K562 (cell line): ENCODE data around the gene PPT2. TPM values are rescaled to one million over a fixed set of nuclear protein-coding genes. Genes with fewer than 3 reads are reported as not detected.

Source experiments
- BCOR ChIP-seq: fragments of 450-650 bp; IDR thresholded peaks from 2 replicates; pipeline ENCODE4 v1.6.1; 2016
- CBX3 ChIP-seq, 2 experiments: IDR thresholded peaks; 1 replicate in 1 of 2; 2 replicates in 1 of 2; pipeline ENCODE4 v1.6.1; 2012; ENCODE audit warnings: inconsistent platforms in 2 of 2, low read length in 2 of 2, borderline replicate concordance in 1 of 2, control low read depth in 1 of 2
- HLTF ChIP-seq: fragments of 450-650 bp; IDR thresholded peaks from 2 replicates; pipeline ENCODE4 v1.6.1; 2016
- MED1 ChIP-seq: sonication (generic); formaldehyde crosslinking; IDR thresholded peaks from 2 replicates; pipeline ENCODE4 v1.8.1; 2023; ENCODE audit warnings: missing genetic modification reagents, borderline replicate concordance
- MITF ChIP-seq: IDR thresholded peaks from 2 replicates; pipeline ENCODE4 v1.6.1; 2014; ENCODE audit warnings: antibody characterized with exemption
- MNT ChIP-seq, 2 experiments: fragments of 450-650 bp; conservative IDR thresholded peaks; 2 replicates each; pipeline ENCODE4 v1.6.1; 2017; ENCODE audit warnings: mild to moderate bottlenecking in 2 of 2, moderate library complexity in 2 of 2
- RAD21 ChIP-seq, 2 experiments: fragments of 250-450 bp in 1 of 2; fragments of 450-650 bp in 1 of 2; sonication (Bioruptor Pico) in 1 of 2; formaldehyde crosslinking in 1 of 2; IDR thresholded peaks in 1 of 2; conservative IDR thresholded peaks in 1 of 2; 2 replicates each; pipeline versions ENCODE4 v1.4.0 to v1.8.0; 2020 to 2022; ENCODE audit warnings: mild to moderate bottlenecking in 2 of 2, moderate library complexity in 1 of 2
- SMAD4 ChIP-seq: fragments of 250-450 bp; sonication (Bioruptor Pico); conservative IDR thresholded peaks from 2 replicates; pipeline ENCODE4 v1.8.0; 2021; ENCODE audit warnings: inconsistent platforms, mild to moderate bottlenecking, moderate library complexity
- SREBF2 ChIP-seq: sonication (generic); formaldehyde crosslinking; IDR thresholded peaks from 2 replicates; pipeline ENCODE4 v1.4.0; 2020; ENCODE audit warnings: mild to moderate bottlenecking, missing genetic modification reagents
- YY1 ChIP-seq, 3 experiments: IDR thresholded peaks; 2 replicates each; pipeline ENCODE4 v1.6.1; 2011; ENCODE audit warnings: low read length in 2 of 3, mild to moderate bottlenecking in 2 of 3, moderate library complexity in 2 of 3, borderline replicate concordance in 1 of 3, control low read depth in 1 of 3, low read depth in 1 of 3; ENCODE audit not compliant: insufficient read depth in 3 of 3, insufficient replicate concordance in 2 of 3, control insufficient read depth in 1 of 3, insufficient read length in 1 of 3; ENCODE audit errors: extremely low read depth in 1 of 3
- ZBTB2 ChIP-seq: fragments of 450-650 bp; IDR thresholded peaks from 2 replicates; pipeline ENCODE4 v1.6.1; 2016; ENCODE audit warnings: antibody characterized with exemption
- ZFP1 ChIP-seq: fragments of 450-650 bp; formaldehyde crosslinking; IDR thresholded peaks from 2 replicates; pipeline ENCODE4 v1.4.0; 2020; ENCODE audit warnings: mild to moderate bottlenecking, mixed read lengths
- ZNF431 ChIP-seq: sonication (generic); formaldehyde crosslinking; IDR thresholded peaks from 2 replicates; pipeline ENCODE4 v1.8.0; 2022; ENCODE audit warnings: mild to moderate bottlenecking, missing genetic modification reagents
- ZNF592 ChIP-seq: fragments of 450-650 bp; IDR thresholded peaks from 2 replicates; pipeline ENCODE4 v1.6.1; 2017; ENCODE audit warnings: antibody characterized with exemption, mild to moderate bottlenecking
- ZNF740 ChIP-seq, 3 experiments: fragments of 200-800 bp in 1 of 3; sonication (Bioruptor generic) in 1 of 3; sonication (generic) in 1 of 3; formaldehyde crosslinking in 1 of 3; IDR thresholded peaks; 2 replicates each; pipeline versions ENCODE4 v1.6.1 to v1.8.0; 2016 to 2022; ENCODE audit warnings: mild to moderate bottlenecking in 2 of 3, missing compliant biosample characterization in 2 of 3, missing genetic modification characterization in 2 of 3, missing genetic modification reagents in 1 of 3
- polyA plus RNA-seq, 8 experiments: library from polyadenylated mRNA; depleted of rRNA in 4 of 8; stranded (reverse) in 5 of 8; unstranded in 3 of 8; fragments of >200 nt; fragmentation: Nextera tagmentation in 2 of 8; fragmentation: Illumina TruSeq in 1 of 8; extraction: Ambion mirVana in 2 of 8; extraction: Trizol in 1 of 8; gene quantifications; 2 replicates each; pipeline versions ENCODE4 v1.2.1 to v1.2.3, GENCODE V29; 2011 to 2014; ENCODE audit warnings: inconsistent platforms in 1 of 8, missing spikeins in 1 of 8
- total RNA-seq, 7 experiments: library from RNA; depleted of rRNA in 6 of 7; stranded (reverse); fragments of >200 nt in 6 of 7; fragmentation: Illumina TruSeq in 2 of 7; extraction: Trizol in 2 of 7; gene quantifications; 2 replicates each; pipeline versions ENCODE4 v1.2.1 to v1.2.3, GENCODE V29; 2011 to 2021; ENCODE audit warnings: low replicate concordance in 1 of 7

The PPT2 gene
- total and polyA plus RNA-seq, 9 of the 15 experiments (the other 6 are each of a cell fraction or from before 2014, with no cell fraction given): 27.4 to 98.8 (median 69.9) TPM

GRCh38 chr6:32175711-32176475 lies 22.0 kb downstream of the PPT2 start, which contains the start of gene AGPAT1 (continued):
- no peak for TF ChIP-seq ZNF592
- TF ChIP-seq CBX3 (IDR thresholded peaks at IDR 0.05; ENCODE audit: borderline replicate concordance in 1 of 2, low read length in 2 of 2): no peak
- TF ChIP-seq ZFP1 (CRISPR knock-in tag): no peak
- TF ChIP-seq ZNF740 (CRISPR knock-in tag; IDR thresholded peaks at IDR 0.05): no peak
- TF ChIP-seq ZNF740 (tag; IDR thresholded peaks at IDR 0.05): 0 out of 4 replicates have a peak, but pooled peaks of 1 of the 2 experiments have one; percentile 33
- peak in 2 of 3 experiments; percentile 7 to 36 for TF ChIP-seq YY1 (IDR thresholded peaks at IDR 0.05; ENCODE audit: borderline replicate concordance in 1 of 3, control insufficient read depth in 1 of 3, extremely low read depth in 1 of 3, insufficient read depth in 3 of 3, insufficient read length in 1 of 3, insufficient replicate concordance in 2 of 3, low read depth in 1 of 3, low read length in 2 of 3)
- no peak for TF ChIP-seq MED1 (CRISPR knock-in tag)
- no peak for TF ChIP-seq BCOR
- TF ChIP-seq SREBF2 (CRISPR knock-in tag): no peak
- no peak; the same call in none of the 2 replicates for TF ChIP-seq HLTF
- TF ChIP-seq ZBTB2: 0 out of 2 replicates have a peak, but pooled peaks have one; percentile 22
- TF ChIP-seq RAD21 (CRISPR knock-in tag; conservative IDR thresholded peaks at IDR 0.05 in 1 of 2, IDR thresholded peaks at IDR 0.05 in 1 of 2): no peak
- 0 out of 4 replicates have a peak, but pooled peaks of 1 of the 2 experiments have one; percentile 32 for TF ChIP-seq MNT (conservative IDR thresholded peaks at IDR 0.05)
- TF ChIP-seq ZNF431 (CRISPR knock-in tag): no peak
- TF ChIP-seq SMAD4 (CRISPR knock-in tag): no peak
- TF ChIP-seq MITF: no peak
